Measurements from ENCODE around the gene OR4B1.

Gene OR4B1

GRCh38 chr11:48169717-48170116, 46.9 kb upstream of the OR4B1 start:
- no peak for ATAC-seq

GRCh38 chr11:48170241-48171233, 46.1 kb upstream of the OR4B1 start:
- TF ChIP-seq SNAI2 (CRISPR knock-in tag; IDR thresholded peaks at IDR 0.05), result no peak
- TF ChIP-seq ARNTL (CRISPR knock-in tag; IDR thresholded peaks at IDR 0.05; ENCODE audit: borderline replicate concordance, low read depth), result no peak
- TF ChIP-seq ZFP3 (CRISPR knock-in tag; IDR thresholded peaks at IDR 0.05), result no peak
- no peak for TF ChIP-seq CREB5 (CRISPR knock-in tag; IDR thresholded peaks at IDR 0.05; ENCODE audit: low read depth)
- no peak for TF ChIP-seq TSHZ2 (CRISPR knock-in tag; IDR thresholded peaks at IDR 0.05)
- no peak for TF ChIP-seq ZNF70 (CRISPR knock-in tag; IDR thresholded peaks at IDR 0.05)
- no peak for TF ChIP-seq CSRNP3 (CRISPR knock-in tag; IDR thresholded peaks at IDR 0.05)
- no peak for TF ChIP-seq PATZ1 (CRISPR knock-in tag; IDR thresholded peaks at IDR 0.05; ENCODE audit: borderline replicate concordance)
- no peak for TF ChIP-seq TOX (CRISPR knock-in tag; IDR thresholded peaks at IDR 0.05; ENCODE audit: borderline replicate concordance)
- no peak for TF ChIP-seq GLIS3 (CRISPR knock-in tag; IDR thresholded peaks at IDR 0.05)
- no peak for TF ChIP-seq OSR1 (CRISPR knock-in tag; IDR thresholded peaks at IDR 0.05)
- no peak for TF ChIP-seq RARB (CRISPR knock-in tag; IDR thresholded peaks at IDR 0.05)
- no peak for TF ChIP-seq ISL1 (CRISPR knock-in tag; IDR thresholded peaks at IDR 0.05)
- TF ChIP-seq ZNF565 (CRISPR knock-in tag; conservative IDR thresholded peaks at IDR 0.05; ENCODE audit: low read depth), result no peak
- TF ChIP-seq TCF4 (CRISPR knock-in tag; IDR thresholded peaks at IDR 0.05; ENCODE audit: borderline replicate concordance), result no peak
- no peak for TF ChIP-seq ZNF8 (CRISPR knock-in tag; IDR thresholded peaks at IDR 0.05)
- no peak for ATAC-seq

More at GRCh38 chr11:48169717-48170116, 46.9 kb upstream of the OR4B1 start:
- TF ChIP-seq ZNF70 (CRISPR knock-in tag; IDR thresholded peaks at IDR 0.05) (no peak), ZC3H10 (CRISPR knock-in tag; IDR thresholded peaks at IDR 0.05) (no peak), ZFP3 (CRISPR knock-in tag; IDR thresholded peaks at IDR 0.05) (no peak), PPARA (CRISPR knock-in tag; IDR thresholded peaks at IDR 0.05; ENCODE audit: borderline replicate concordance) (no peak), SNAI2 (CRISPR knock-in tag; IDR thresholded peaks at IDR 0.05) (no peak), ISL1 (CRISPR knock-in tag; IDR thresholded peaks at IDR 0.05) (no peak), OSR1 (CRISPR knock-in tag; IDR thresholded peaks at IDR 0.05) (no peak), CREB5 (CRISPR knock-in tag; IDR thresholded peaks at IDR 0.05; ENCODE audit: low read depth) (no peak), ESRRG (CRISPR knock-in tag; IDR thresholded peaks at IDR 0.05) (no peak), TOX (CRISPR knock-in tag; IDR thresholded peaks at IDR 0.05; ENCODE audit: borderline replicate concordance) (no peak), TCF4 (CRISPR knock-in tag; IDR thresholded peaks at IDR 0.05; ENCODE audit: borderline replicate concordance) (no peak), ZNF8 (CRISPR knock-in tag; IDR thresholded peaks at IDR 0.05) (no peak), GLIS3 (CRISPR knock-in tag; IDR thresholded peaks at IDR 0.05) (no peak), PATZ1 (CRISPR knock-in tag; IDR thresholded peaks at IDR 0.05; ENCODE audit: borderline replicate concordance) (no peak), CSRNP3 (CRISPR knock-in tag; IDR thresholded peaks at IDR 0.05) (no peak)
